Occipital lobe (tissue), 2 donors: ENCODE data around the gene PLPPR5. TPM values are rescaled to one million over a fixed set of nuclear protein-coding genes. Genes with fewer than 3 reads are reported as not detected.
"Not testable (repeated sequence)": the region's sequence is repeated elsewhere in the genome, so short reads cannot be mapped to it uniquely, and the experiment has no call there.

Experiments
- DNase-seq: peaks from one replicate; lab custom pipeline; 2025; lab: John Stamatoyannopoulos, UW
- total RNA-seq: library from RNA; depleted of rRNA; stranded (reverse); fragments of >200 nt; gene quantifications from one replicate; pipeline ENCODE4 v1.2.3, GENCODE V29; 2014

The PLPPR5 gene
- total RNA-seq, 1 donor from 2014 or later, result 76.6 TPM

DNA sequence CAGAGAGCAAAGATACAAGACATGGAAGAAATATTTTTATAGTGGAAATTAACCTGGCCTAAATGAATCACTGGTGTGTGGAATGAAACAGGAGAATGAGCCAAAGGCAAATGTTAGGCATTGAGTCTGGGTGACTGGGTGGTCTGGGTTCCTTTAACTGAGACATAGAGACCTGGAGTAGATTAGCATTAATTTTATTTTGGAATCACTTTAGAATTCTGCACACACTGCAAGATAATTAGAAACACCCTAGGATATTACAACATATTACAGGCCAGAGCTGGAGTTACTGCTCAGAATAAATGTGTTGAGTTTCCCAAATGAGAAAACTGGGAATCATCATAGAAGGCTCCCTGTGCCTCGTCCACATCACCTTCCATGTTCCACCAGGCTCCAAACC, 85.5 kb downstream of the PLPPR5 start:
- DNase-seq, result no peak

DNA sequence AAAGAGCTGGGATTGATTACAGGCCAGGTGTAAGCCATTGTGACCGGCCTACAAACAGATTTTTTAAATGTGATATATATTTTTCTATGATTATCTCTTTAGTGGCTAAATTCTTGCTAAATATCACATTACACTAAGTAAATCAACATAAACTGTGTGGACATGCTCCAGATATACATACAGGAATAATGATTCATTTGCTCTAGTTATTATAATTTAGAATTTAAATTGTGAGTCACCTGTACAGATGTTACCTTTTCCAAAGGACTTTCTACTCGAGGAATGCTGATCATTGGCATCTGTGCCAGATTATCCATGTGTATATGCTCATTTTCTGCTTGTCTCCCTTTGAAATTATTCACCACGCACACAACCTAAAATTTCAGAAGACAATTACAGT, 90.1 kb downstream of the PLPPR5 start:
- DNase-seq, result no peak

DNA sequence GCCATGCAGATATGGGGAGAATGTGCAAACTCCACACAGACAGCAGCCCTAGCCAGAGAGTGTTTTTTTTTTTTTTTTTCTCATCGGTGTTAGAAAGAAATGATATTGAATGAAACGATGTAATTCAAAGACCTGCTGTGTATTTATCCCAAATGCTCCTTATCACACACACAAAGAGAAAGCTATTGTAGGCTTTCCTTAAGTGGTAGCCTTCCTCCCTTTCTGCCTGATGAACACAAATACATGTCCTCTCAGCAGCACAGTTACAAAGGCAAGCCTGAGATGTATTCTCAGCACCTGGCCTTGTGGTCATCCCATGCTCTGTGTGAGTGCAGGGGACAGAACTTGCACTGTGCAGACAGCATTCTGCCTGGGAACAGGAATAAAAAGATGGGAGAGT, 93.8 kb downstream of the PLPPR5 start:
- no peak for DNase-seq

DNA sequence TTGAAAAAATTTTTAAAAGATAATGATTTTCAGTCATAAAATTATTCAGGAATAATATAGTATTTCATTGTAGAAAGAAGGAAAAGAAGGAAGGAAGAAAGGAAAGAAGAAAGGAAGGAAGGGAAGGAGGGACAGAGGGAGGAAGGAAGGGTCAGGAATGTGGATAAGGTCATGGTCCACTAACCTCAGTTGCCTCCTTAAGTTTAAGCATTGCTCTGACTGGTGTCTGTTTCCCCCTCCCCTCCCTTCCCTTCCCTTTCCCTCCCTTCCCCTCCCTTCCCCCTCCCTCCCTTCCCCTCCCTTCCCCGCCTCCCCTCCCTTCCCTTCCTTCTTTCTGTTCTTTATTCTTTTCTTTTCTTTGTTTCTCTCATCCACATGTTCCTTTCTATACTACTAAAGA, 95.7 kb downstream of the PLPPR5 start:
- no peak for DNase-seq

DNA sequence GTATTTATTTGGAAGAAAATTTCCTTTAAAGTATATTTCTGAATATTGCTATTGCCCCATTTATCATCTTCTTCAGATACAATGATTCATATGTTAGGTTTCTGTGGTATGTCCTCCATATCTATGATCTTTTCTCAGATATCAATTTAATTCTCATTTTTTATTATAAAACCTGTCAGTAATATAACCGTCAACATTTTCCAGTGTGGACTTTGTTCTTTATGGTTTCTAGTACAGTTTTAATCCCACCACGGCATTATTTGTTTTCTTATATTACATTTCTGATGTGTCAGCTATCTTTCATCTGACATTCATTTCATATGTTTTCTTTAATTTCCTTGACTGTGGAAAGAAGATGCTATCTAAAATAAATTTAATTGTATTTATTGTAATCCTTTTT, 97.9 kb downstream of the PLPPR5 start:
- DNase-seq, result no peak

DNA sequence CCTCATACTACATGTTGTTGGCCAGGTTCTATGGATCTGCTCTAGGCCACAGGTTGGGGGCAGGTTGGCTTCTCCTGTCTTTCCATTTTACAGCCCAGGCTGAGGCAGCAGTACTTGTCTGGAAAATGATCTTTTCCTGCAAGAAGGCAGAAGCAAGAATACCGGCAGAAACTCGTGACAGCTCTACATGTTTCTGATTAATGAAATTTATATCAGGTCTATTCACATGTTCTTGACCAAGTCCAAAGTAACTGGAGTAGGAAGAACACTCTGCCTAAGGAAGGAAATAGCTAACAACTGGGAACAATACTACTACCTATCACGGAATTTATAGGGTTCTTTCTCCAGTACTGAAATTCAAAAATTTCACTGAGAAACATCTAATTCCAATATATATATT, 98.3 kb downstream of the PLPPR5 start:
- no peak for DNase-seq

DNA sequence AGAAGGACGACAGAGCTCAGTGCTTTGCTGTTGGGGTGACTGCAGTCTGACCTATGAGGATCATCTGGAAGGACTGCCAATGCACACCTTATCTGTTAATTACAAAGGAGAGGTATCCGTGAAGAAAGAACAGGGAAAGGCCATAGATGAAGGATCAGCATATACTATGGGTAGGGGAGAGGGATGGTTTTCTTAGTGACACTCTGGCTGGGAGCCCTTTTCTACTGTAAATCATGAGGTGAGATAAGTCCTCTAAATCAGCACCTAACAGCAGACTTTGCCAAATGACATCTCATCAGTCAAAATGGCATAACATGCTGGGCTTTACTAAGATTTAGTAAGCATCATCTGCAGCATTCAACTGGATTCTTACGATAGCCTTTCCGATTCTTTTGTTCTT, 100.0 kb downstream of the PLPPR5 start:
- DNase-seq, result no peak

DNA sequence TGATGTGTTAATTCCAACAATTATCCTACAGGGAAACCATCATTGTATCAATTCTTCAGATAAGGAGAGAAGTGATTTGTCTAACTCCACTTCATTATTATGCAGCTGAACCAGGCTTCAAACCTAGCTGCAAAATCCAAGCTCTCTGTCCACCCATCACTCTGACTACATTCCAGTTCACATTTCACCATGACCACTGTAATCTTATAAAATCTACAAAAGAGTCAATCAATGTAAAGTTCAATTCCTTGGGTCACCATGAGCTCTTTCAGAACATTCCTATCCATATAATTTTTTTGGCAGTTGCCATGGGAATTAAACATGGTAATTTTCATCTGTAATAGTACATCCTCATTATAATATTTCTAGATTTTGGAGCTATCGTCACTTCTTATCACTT, 100.9 kb downstream of the PLPPR5 start:
- no peak for DNase-seq

DNA sequence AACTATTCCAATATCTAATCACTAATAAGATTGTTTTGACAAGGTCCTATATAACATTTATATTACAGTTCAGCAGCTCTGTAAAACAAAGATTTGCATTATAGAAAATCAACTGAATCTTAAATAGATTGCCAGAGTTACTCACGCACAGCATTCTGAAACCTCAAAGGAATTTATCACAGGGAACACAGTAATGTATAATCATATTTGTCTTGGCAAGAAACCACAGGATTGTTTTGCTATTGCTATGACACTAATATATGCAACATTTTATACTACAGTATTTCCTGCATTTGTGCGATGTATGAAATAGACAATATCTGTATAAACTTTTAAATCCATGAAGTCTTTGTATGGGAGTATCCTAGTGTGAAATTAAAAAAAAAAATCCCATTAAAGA, 101.4 kb downstream of the PLPPR5 start:
- DNase-seq, result no peak

DNA sequence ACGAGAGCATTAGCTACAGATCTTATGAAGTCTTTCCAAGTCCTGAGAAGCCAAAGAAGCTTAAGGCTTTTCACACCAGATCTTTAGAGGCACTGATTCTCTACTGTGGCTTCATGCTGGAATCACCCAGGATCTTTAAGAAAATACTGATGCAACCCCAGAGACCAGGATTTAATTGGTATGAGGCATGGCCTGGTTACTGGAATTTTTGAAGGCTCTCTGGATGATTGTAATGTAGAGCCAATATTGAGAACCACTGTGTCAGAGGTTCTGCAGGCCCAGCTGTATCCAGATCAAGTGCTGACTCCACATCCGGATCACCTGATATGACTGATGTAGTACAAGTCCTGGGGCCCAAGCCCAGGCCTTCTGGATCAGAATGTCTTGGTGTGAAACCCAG, 105.7 kb downstream of the PLPPR5 start:
- DNase-seq, result no peak

DNA sequence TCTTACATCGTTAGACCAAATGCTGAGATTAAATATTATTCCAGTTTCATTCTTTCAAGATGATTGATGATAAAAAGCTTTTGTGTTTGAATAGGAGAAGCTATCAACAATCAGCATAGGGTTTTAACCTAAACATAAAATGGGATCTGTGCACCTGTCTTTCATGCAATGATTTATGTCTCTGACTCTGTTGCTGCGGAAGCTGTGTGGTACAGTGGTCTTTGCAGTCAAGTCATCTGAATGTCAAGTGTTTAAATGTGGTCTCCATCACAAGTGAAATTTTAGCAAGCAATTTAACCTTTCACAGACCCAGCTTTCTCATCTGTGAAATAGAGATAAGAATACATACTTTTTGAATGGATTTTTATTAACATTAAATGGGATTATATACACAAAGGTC, 107.2 kb downstream of the PLPPR5 start:
- DNase-seq, result no peak

DNA sequence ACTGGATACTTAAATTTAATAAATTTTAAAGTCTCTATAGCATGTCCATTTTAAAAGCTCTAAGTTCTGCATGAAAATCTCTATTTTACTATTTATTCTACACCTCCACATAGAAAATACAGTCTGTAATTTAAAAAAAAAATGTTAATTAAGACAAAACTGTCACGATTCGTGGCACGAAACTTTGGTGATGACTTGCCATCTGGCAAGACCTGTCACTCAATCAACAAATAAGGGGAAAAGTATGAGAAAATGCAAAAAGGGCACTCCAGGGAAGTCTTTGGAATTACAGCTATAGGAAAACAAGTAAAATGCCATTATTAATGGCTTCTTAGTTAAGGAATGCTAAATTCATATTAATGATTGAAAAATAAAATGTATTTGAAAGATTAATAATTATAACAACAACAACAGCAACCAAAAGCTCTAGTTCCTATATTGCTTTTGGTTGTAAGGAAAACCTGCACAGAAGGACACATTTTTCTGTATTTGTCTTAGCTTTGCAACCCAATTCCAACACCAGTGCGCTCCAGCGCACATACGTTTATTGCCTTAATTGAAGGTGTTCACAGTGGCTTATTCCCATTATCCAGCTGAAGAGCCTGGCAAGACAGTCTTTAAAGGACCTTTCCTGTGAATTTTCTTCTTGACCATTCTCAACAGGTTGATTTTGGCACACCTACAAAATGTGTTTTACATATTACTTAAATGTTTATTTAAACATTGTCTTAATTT, 107.8 kb downstream of the PLPPR5 start:
- DNase-seq, result no peak

DNA sequence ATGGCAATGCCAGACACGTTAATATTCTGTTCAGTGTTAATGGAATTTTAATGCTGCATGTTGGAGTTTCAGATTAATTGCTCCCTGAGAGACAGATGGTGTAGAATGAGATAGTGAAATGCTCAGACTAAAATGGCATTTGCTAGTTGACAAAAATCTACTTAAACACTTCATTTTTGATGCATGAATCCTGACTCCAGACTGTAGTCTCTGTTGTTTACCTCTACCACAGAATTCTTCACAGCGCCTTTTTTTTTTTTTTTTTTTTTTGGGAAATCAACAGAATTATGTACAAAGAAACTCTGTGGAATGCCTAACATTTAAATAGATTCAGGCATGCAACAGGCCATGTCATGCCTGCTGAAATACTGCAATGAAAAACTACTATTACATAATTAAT, 111.3 kb downstream of the PLPPR5 start:
- no peak for DNase-seq

DNA sequence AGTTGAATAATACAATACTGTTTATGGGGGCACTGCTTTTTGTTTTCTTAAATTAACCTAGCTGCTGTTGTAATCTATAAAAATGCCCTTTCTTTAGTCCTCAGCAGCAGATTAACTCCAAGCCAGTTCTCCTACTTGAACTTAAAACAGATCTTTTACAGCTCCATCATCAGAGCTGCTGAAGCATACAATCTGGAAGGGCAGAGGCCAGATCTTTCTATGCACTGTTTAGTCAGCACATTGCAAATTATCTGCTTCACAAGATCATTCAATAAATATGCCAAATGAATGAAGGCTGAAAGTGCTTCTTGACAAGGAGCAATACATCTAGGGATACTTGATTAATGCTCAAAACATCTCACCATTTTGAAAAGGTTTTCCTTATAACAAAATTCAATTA, 115.8 kb downstream of the PLPPR5 start:
- DNase-seq, result no peak

DNA sequence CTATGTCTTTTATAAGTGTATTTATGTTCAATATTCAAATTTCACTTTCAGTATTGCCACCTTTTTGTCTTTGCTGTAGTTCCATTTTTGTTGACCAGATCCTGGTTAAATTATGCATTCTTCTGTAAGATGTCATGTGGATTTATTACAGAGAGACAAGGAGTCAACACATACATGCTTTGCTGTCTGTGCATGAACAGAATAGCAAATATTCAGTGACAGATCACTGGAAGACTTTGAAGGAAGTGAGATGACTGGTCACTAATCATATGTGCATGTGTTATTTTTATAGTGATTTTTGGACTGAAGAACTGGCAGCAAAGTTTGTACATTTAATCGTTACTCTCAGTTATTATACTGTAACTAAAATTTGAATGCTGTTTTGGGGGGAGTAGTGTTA, 117.2 kb downstream of the PLPPR5 start:
- DNase-seq, result no peak

DNA sequence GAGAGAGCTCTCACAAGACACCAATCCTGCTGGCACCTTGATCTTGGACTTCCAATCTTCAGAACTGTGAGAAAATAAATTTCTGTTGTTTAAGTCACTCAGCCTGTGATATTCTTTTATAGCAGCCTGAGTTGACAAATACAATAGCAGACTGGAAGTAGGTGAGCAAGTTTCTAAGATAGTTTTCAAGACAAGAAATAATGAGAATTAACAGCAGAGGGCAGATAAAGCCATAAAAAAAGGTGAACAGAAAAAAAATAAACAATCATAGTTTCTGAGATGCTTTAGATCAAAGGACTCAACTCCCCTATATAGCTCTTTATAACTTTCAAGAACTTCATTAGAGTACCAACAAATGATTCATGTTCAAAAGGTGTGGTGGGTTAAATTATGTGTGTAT, 119.8 kb downstream of the PLPPR5 start:
- DNase-seq, result no peak

DNA sequence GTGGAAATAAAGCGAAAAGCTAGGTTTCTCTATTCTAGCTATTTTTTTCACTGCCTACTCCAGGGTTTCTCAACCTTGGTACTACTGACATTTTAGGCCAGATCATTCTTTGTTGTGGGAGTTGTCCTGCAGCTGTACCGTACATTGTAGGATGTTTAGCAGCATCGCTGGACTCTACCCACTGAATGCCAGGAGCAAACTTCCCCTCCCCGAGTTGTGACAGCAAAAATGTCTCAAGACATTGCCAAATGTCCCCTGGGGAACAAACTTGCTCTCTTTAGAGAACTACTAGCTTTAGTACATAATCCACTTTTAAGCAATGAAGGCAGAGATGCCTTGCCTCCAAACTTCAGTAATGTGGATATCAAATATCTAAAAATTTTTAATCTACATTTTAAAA, 122.8 kb downstream of the PLPPR5 start:
- DNase-seq, result no peak

DNA sequence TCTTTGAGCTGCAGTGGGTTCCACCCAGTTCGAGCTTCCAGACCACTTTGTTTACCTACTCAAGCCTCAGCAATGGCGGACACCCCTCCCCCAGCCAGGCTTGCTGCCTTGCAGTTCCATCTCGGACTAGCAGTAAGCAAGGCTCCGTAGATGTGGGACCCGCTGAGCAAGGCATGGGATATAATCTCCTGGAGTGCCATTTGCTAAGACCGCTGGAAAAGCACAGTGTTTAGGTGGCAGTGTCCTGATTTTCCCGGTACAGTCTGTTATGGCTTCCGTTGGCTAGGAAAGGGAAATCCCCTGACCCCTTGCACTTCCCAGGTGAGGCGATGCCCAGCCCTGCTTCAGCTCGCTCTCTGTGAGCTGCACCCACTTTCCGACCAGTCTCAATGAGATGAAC, 123.4 kb downstream of the PLPPR5 start:
- not testable (repeated sequence) for DNase-seq

DNA sequence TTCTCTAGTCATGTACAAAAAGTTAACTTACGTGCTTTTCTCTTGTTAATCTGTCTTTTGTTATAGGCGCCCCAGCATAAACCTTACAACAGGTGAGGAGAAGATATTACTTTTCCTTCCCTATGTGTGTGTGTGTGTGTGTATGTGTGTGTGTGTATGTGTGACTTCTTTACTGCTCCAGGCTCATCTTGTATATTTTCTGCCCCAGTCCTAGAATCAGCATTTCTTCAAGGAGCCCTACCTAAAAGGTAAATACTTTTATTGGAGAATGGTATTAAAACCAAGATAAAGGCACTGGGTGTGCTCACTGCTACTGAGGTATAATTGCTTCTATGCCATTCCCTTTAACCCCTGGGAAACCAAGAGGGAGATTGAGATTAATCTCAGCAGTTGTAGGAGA, 129.8 kb downstream of the PLPPR5 start:
- DNase-seq, result no peak

DNA sequence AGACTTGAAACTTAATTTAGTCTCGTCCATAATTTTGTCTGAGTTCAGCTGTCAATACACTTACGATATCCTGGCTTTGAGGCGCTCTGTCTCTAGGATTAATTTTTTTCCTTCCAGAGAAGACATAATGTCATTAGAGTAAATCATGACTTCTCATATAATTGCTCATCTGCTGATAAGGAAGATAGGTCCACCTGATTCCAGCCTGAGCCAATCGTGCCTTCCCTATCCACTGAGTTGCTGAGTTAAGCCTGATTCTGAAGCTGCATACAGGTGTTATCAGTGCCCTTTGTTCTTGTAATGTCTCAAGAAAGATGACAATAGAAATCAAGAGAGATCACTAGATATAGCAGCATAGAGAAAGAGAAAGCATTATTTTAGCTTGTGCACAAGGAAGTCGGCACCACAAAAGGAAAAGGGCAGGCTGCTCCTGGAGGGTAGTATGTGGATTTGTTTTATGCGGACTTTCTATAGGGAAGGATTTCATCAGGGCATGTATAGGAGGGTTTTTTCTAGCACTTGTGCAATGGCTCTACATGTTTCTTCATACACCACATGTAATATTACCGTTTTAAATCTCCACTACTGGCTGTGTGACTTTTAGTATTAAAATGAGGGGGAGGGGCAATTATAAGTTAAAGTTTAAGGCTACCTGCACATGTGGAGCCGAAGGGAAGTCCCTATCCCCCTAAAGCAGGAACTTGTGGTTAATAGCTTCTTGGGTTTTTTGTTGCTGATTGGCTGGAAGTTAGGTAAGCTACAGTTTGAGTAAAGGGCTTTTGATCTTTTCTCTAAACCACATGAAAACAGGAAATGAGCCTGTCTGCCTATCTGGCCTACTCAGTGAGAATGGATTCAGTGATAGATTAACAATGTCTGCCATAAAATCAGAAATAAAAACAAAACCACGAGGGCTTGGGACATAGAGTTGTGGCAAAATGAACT, 133.4 kb downstream of the PLPPR5 start:
- DNase-seq, result no peak

DNA sequence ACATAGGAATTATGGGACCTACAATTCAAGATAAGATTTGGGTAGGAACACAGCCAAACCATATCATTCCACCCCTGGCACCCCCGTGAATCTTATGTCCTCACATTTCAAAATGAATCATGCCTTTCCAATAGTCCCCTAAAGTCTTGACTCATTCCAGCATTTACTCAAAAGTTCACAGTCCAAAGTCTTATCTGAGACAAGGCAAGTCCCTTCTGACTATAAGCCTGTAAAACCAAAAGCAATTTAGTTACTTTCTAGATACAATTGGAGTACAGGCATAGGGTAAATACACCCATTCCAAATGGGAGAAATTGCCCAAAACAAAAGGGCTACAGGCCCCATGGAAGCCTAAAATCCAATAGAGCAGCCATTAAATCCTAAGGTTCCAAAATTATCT, 138.9 kb downstream of the PLPPR5 start:
- DNase-seq, result no peak

DNA sequence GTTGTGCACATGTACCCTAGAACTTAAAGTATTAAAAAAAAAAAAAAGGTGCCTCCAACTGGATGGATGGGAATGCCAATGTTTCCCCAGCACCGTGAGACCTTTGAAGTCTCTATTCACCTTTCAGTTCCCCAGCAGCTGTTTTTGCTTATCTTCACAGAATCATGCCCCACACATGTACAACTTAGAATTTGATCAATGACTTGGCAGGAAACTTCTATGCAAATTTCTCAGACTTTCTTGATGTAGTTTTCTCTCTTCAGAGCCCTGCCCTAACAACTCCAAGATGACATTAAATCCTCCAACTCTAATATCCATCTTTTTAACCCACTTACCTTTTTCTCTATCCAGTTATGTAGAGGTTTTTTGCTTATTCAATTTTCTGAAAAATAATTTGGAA, 144.3 kb downstream of the PLPPR5 start:
- DNase-seq, result no peak

DNA sequence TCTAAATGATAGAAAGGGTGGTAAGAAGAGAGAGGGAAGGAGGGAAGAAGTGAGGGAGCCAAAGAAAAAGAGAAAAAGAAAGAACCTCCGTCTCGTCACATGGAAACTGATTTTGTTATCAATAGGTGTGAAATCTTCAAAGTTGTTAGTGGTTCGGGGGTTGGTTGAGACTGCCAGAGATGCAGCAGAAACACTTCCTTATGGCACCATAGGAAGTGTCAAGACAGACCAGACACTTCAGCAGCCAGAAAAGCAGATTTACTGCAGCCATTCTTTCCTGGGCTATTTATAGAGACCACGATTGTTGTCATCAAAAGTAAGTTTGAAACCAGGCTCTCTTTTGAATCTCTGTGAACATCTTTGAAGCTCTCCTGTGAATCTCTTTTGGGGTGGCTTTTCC, 150.5 kb downstream of the PLPPR5 start:
- DNase-seq, result no peak
